H1 (cell line): ENCODE data around the gene C1orf210.

ENCODE experiments used
- CHD2 ChIP-seq: IDR thresholded peaks from 2 replicates; pipeline ENCODE4 v1.6.1; 2012; ENCODE audit warnings: low read length, improper control_type of control experiment
- CREB1 ChIP-seq: IDR thresholded peaks from 2 replicates; pipeline ENCODE4 v1.6.1; 2012; ENCODE audit warnings: inconsistent platforms
- EZH2 ChIP-seq: fragments of 200-600 bp; sonication (generic); IDR thresholded peaks from 2 replicates; pipeline ENCODE4 v1.7.1; 2012; ENCODE audit warnings: low read depth, mild to moderate bottlenecking, moderate library complexity, low read length, inconsistent platforms; ENCODE audit not compliant: severe bottlenecking
- HDAC6 ChIP-seq: IDR thresholded peaks from one replicate; pipeline ENCODE4 v1.7.1; 2012; ENCODE audit warnings: low read depth, mild to moderate bottlenecking, inconsistent platforms, low read length, moderate library complexity
- KDM5A ChIP-seq: fragments of 200-600 bp; IDR thresholded peaks from 2 replicates; pipeline ENCODE4 v1.7.1; 2012; ENCODE audit warnings: mild to moderate bottlenecking, low read length, inconsistent platforms, mixed read lengths
- NRF1 ChIP-seq: IDR thresholded peaks from 2 replicates; pipeline ENCODE4 v1.6.1; 2011; ENCODE audit warnings: mild to moderate bottlenecking, low read depth, low read length, improper control_type of control experiment
- PHF8 ChIP-seq: fragments of 200-600 bp; sonication (generic); conservative IDR thresholded peaks from 2 replicates; pipeline ENCODE4 v1.7.1; 2012; ENCODE audit warnings: low read depth, mild to moderate bottlenecking, inconsistent platforms, low read length, moderate library complexity
- POLR2AphosphoS5 ChIP-seq: IDR thresholded peaks from 2 replicates; pipeline ENCODE4 v1.6.1; 2011; ENCODE audit warnings: low read depth, low read length
- YY1 ChIP-seq: IDR thresholded peaks from 2 replicates; pipeline ENCODE4 v1.6.1; 2011; ENCODE audit warnings: low read depth, mild to moderate bottlenecking, low read length
- ZNF274 ChIP-seq: IDR thresholded peaks from 2 replicates; pipeline ENCODE4 v1.7.0; 2012; ENCODE audit warnings: low read length, borderline replicate concordance; ENCODE audit errors: extremely low read depth
- TF ChIP-seq, protein P1 (sequence below), 3 experiments: IDR thresholded peaks; 1 replicate in 2 of 3; 2 replicates in 1 of 3; pipeline versions ENCODE4 v1.5.1 to v1.6.1; 2011; ENCODE audit warnings: low read length in 3 of 3, mild to moderate bottlenecking in 3 of 3, inconsistent platforms in 2 of 3, low read depth in 1 of 3, moderate library complexity in 1 of 3; ENCODE audit not compliant: insufficient read depth in 1 of 3; ENCODE audit errors: control extremely low read depth in 1 of 3

- TF ChIP-seq EZH2: no peak
- TF ChIP-seq CREB1: no peak
- TF ChIP-seq POLR2AphosphoS5: no peak
- no peak for TF ChIP-seq CHD2
- TF ChIP-seq, protein P1, sequence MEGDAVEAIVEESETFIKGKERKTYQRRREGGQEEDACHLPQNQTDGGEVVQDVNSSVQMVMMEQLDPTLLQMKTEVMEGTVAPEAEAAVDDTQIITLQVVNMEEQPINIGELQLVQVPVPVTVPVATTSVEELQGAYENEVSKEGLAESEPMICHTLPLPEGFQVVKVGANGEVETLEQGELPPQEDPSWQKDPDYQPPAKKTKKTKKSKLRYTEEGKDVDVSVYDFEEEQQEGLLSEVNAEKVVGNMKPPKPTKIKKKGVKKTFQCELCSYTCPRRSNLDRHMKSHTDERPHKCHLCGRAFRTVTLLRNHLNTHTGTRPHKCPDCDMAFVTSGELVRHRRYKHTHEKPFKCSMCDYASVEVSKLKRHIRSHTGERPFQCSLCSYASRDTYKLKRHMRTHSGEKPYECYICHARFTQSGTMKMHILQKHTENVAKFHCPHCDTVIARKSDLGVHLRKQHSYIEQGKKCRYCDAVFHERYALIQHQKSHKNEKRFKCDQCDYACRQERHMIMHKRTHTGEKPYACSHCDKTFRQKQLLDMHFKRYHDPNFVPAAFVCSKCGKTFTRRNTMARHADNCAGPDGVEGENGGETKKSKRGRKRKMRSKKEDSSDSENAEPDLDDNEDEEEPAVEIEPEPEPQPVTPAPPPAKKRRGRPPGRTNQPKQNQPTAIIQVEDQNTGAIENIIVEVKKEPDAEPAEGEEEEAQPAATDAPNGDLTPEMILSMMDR (IDR thresholded peaks at IDR 0.05; ENCODE audit: control extremely low read depth in 1 of 3, insufficient read depth in 1 of 3, low read depth in 1 of 3, low read length in 3 of 3): no peak
- TF ChIP-seq HDAC6: no peak
- TF ChIP-seq PHF8: no peak
- TF ChIP-seq NRF1: no peak
- no peak for TF ChIP-seq KDM5A
- TF ChIP-seq ZNF274: no peak
- TF ChIP-seq YY1: no peak
Observed at GRCh38 chr1:43307458-43308158, 22.2 kb upstream of the C1orf210 start.
